NOMO-1 (cell line): Measurements from ENCODE around the gene RABGAP1L.
"Not testable (repeated sequence)": the region's sequence is repeated elsewhere in the genome, so short reads cannot be mapped to it uniquely, and the experiment has no call there.

Experiments used
- DNase-seq, 2 experiments: peaks; one replicate each; lab custom pipeline; 2025; ENCODE audit not compliant: unreplicated experiment in 2 of 2; lab: John Stamatoyannopoulos, UW

The RABGAP1L gene

GRCh38 chr1:174417921-174418320 is 258.6 kb downstream of the RABGAP1L start:
- no peak for DNase-seq

GRCh38 chr1:174425121-174425520 is 265.8 kb downstream of the RABGAP1L start:
- DNase-seq: no peak

- DNase-seq: no peak
Measured at GRCh38 chr1:174426153-174426552, 266.8 kb downstream of the RABGAP1L start.

GRCh38 chr1:174428033-174428432 is 268.7 kb downstream of the RABGAP1L start:
- no peak for DNase-seq

GRCh38 chr1:174428739-174429138 is 269.4 kb downstream of the RABGAP1L start:
- DNase-seq: no peak

- DNase-seq: no peak
Measured at GRCh38 chr1:174433451-174433850, 274.1 kb downstream of the RABGAP1L start.

GRCh38 chr1:174445351-174445750 is 286.0 kb downstream of the RABGAP1L start:
- DNase-seq: no peak

GRCh38 chr1:174445817-174446216 is 286.5 kb downstream of the RABGAP1L start:
- DNase-seq: no peak

- no peak for DNase-seq
Measured at GRCh38 chr1:174447866-174448530, 288.7 kb downstream of the RABGAP1L start, which contains the start of gene GPR52. Gene GPR52, plus strand, starts transcription at chr1:174447964. Its CDS starts 148 bp downstream, at chr1:174448112.

- no peak for DNase-seq
Measured at GRCh38 chr1:174448531-174448883, 289.2 kb downstream of the RABGAP1L start.

GRCh38 chr1:174448974-174449373 is 289.7 kb downstream of the RABGAP1L start:
- no peak for DNase-seq

GRCh38 chr1:174451408-174451807 is 292.1 kb downstream of the RABGAP1L start:
- no peak for DNase-seq

- no peak for DNase-seq
Measured at GRCh38 chr1:174465855-174466254, 306.5 kb downstream of the RABGAP1L start.

- DNase-seq: no peak
Measured at GRCh38 chr1:174466607-174467006, 307.3 kb downstream of the RABGAP1L start.

GRCh38 chr1:174469052-174469451 is 309.7 kb downstream of the RABGAP1L start:
- no peak for DNase-seq

GRCh38 chr1:174469687-174470086 is 310.4 kb downstream of the RABGAP1L start:
- DNase-seq: no peak

GRCh38 chr1:174479281-174479680 is 320.0 kb downstream of the RABGAP1L start:
- DNase-seq: no peak

- DNase-seq: no peak
Measured at GRCh38 chr1:174480324-174480723, 321.0 kb downstream of the RABGAP1L start.

- DNase-seq: no peak
Measured at GRCh38 chr1:174491606-174492005, 332.3 kb downstream of the RABGAP1L start.

GRCh38 chr1:174497478-174497877 is 338.2 kb downstream of the RABGAP1L start:
- no peak for DNase-seq

GRCh38 chr1:174516755-174517154 is 357.4 kb downstream of the RABGAP1L start:
- DNase-seq: not testable (repeated sequence)

- no peak for DNase-seq
Measured at GRCh38 chr1:174519844-174520243, 360.5 kb downstream of the RABGAP1L start.

GRCh38 chr1:174531751-174532150 is 372.4 kb downstream of the RABGAP1L start:
- DNase-seq: no peak
